Germinal center (tissue), 1 donor: ENCODE measurements around the gene SPATA18.
A peak's percentile ranks its signal among the peaks of the same experiment; 100 is the strongest.
"Not testable (repeated sequence)": the region's sequence is repeated elsewhere in the genome, so short reads cannot be mapped to it uniquely, and the experiment has no call there.

Experiments used
- DNase-seq: peaks from one replicate; pipeline ENCODE4 v3.0.0; 2012; ENCODE audit warnings: mixed read lengths, low spot score

The SPATA18 gene

DNA sequence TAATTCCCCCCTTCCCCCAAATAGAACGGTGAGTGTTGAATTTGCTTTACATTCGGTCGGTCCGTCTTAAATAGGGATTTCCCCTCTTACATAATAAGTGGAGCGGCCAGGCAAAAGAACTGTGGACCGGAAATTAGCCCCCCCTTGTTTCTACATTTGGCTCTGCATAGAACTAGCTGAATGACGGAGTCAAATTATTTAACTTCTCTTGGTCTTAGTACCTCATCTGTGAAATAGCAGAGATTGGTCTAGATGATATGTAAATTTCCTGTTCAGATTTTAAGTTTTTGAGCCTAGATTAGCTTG lies 1.3 kb downstream of the SPATA18 start:
- peak; percentile 50 for DNase-seq

DNA sequence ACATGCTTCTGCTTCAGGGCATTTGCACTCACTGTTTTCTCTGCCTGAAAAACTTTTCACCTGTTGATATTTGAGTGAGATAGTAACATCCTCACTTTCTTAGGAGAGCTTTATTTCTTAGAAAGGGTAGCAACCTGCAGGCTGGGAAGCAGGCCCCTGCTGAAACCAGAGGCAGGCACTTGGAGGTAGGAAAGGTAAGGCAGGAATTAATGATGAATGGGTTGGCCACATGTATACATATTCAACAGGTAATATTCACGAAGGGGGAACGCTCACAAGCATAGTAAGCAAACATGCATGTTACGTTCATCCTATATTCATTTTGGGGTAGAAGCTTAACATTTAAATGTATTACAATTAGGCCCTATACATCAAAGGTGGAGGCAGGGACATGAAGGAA lies 3.1 kb downstream of the SPATA18 start:
- DNase-seq = no peak

DNA sequence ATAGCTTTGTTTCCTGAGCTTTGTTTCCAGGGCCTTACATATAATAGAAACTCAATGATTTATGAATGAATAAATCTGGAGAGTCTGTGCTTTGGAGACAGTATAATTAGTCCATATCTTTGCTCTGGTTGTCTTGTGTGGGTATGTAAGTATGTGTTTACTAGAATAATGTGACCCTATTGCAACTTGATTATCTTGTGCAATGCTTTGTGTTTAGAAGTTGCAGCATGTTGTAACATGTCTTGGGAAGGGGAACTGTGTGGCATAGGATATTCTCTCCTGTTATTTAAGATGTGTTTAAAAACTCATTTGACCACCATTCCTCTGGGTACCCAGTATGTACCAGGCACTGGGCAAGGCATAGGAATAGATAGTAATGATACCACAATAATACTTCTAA lies 6.1 kb downstream of the SPATA18 start:
- DNase-seq = no peak

DNA sequence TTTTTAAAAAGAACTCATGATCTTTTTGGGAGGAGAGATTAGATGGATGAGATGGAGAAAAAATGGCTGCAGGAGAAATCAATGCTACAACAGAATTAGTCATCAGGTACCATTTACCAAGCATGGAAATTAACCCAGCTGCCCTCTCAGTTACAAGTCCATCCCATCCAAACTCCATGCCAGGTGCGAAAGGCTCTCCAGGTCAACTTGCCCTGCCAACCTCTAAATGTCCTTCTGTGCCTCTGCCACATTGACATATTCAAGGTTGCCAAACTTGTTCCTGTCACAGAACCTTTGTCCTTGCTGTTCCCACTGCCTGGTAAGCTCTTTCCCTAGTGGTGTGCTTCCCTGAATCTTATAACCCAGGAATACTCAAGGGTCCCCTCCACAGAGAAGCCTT lies 7.2 kb downstream of the SPATA18 start:
- DNase-seq = no peak

DNA sequence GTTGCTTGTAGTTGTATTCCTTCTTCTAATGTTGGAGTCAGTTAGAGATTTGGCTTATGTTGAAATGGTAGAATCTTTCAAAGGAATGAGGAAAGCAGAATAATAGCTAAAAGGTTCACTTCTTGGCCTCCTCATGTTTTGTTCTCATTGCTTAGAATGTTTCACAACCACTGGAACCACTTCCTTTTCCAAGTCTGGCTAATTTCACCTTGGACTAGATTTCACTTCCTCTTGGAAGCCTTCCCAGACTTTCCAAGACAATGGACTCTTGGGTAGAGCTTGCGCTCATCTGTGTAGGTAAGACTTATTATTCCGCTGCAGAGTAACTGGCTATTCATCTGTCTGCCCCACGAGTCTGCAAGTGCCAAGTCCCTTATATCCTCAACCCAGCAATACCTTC lies 8.3 kb downstream of the SPATA18 start:
- DNase-seq = no peak

DNA sequence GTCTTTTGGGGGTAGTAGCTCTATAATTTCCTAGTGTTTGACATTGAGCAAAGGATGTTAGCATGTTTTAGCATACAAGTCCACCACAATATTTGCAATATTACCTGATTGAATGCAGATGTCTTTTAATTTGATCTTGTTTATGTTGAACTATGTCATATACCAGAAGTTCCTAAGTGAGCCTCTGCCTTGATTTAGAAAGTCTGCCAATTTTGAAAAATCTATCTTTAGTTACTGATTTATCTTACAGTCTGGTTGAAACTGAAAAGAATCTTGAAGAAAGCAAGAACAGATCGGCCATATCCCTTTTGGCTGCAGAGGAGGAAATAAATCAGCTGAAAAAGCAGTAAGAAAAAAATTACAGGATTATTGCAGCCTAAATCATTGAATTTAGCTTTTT lies 18.5 kb downstream of the SPATA18 start:
- no peak for DNase-seq

DNA sequence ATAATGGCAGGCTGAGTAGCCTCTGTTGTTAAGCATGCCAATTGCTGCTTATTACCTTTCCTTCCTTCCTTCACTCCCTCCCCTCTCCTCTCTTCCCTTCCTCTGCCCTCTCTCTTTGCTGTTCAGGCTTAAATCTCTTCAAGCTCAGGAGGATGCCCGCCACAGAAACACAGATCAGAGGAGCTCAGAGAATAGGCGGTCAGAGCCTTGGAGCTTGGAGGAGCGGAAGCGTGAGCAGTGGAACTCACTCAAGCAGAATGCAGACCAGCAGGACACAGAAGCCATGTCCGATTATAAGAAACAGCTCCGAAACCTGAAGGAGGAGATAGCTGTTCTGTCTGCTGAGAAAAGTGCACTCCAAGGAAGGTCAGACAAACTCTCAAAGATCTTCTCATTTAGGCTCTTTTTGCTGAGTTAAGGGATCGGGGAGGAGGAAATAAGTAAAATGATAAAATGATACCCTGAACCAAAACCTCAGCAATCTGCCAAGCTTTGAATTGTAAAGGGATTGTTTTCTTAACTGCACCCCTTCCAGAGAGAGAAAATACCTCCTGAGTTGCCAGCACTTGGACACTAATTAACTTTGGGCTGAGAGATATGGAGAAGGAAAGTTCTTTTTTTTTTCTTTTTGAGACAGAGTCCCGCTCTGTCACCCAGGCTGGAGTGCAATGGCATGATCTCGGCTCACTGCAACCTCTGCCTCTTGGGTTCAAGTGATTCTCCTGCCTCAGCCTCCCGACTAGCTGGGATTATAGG lies 20.9 kb downstream of the SPATA18 start:
- no peak for DNase-seq

DNA sequence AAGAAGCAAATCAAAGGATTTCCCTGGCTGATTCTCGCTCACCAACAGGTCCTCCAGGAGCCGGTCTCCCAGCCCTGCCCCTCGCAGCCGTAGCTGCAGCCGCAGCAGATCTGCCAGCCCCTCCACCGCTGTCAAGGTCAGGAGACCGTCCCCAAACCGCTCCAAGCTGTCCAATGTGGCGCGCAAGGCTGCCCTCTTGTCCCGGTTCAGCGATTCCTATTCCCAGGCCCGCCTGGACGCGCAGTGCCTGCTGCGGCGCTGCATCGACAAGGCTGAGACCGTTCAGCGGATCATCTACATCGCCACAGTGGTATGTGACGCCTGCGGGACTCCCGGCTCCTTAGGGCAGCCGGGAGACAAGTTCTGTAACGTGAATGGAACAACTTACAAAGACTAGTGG lies 25.6 kb downstream of the SPATA18 start:
- no peak for DNase-seq

DNA sequence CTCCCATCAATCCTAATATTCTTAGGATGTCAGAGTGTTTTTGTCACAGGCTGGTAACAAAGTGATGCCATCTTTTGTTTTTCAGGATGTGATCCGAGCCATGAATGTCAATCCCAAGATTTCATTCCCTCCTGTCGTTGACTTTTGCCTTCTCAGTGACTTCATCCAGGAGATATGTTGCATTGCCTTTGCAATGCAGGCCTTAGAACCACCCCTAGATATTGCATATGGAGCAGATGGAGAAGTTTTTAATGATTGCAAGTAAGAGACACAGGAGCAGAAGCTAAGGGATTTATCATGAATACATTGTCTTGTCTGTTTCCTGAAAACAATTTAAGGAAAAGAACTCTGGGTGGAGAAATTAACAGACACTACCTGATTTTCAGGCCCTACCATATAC lies 28.6 kb downstream of the SPATA18 start:
- DNase-seq = no peak

DNA sequence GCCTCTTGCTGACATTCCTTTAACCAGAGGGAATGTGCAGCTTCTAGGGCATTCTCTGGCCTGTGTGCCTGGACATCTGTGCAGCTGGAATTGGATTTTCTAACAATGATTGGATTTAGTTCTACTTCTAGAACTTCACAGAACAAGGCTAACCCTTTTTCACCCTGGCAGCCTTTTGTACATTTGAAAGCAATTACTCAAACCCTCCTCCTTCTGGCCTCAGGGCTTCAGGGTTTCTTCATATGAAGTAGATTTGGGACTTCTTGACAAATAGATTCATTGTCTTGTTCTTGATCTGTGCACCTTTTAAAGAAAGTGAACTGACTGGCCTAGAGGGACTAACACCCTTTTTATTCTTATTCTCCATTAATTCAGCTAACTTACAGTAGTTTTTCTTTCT lies 30.1 kb downstream of the SPATA18 start:
- no peak for DNase-seq

DNA sequence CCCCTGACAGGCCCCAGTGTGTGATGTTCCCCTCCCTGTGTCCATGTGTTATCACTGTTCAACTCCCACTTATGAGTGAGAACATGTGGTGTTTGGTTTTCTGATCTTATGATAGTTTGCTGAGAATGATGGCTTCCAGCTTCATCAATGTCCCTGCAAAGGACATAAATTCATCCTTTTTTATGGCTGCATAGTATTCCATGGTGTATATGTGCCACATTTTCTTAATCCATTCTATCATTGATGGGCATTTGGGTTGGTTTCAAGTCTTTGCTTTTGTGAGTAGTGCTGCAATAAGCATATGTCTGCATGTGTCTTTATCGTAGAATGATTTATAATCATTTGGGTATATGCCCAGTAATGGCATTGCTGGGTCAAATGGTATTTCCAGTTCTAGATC lies 35.3 kb downstream of the SPATA18 start:
- not testable (repeated sequence) for DNase-seq

DNA sequence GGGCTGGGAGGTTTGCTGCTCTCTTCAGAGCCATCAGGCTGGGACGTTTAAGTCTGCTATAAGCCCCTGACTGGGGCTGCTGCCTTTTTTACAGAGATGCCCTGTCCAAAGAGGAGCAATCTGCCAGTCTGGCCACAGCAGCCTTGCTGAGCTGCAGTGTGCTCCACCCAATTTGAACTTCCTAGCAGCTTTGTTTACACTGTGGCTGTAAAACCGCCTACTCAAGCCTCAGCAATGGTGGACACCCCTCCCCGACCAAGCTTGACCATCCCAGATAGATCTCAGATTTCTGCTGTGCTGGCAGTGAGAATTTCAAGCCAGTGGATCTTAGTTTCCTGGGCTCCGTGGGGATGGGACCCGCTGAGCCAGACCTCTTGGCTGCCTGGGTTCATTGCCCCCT lies 40.7 kb downstream of the SPATA18 start:
- no peak for DNase-seq

DNA sequence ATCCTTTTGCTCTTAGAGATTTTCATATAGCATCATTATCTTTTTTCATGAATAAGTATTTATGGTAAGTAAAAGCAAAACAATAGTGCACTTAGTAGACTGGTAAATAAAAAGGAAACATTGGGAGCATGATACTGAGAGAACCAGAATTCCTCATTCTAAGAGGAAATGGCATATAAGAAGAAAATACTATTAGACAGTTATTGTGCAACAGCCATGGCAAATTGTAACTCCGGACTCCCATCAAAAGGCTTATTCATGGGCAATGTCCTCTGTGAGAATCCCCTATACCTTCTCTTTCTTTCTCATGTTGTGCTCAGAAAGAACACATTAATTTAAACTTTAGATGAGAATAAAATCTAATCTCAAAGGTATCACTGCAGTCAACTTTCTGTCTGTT lies 42.4 kb downstream of the SPATA18 start:
- DNase-seq = no peak

DNA sequence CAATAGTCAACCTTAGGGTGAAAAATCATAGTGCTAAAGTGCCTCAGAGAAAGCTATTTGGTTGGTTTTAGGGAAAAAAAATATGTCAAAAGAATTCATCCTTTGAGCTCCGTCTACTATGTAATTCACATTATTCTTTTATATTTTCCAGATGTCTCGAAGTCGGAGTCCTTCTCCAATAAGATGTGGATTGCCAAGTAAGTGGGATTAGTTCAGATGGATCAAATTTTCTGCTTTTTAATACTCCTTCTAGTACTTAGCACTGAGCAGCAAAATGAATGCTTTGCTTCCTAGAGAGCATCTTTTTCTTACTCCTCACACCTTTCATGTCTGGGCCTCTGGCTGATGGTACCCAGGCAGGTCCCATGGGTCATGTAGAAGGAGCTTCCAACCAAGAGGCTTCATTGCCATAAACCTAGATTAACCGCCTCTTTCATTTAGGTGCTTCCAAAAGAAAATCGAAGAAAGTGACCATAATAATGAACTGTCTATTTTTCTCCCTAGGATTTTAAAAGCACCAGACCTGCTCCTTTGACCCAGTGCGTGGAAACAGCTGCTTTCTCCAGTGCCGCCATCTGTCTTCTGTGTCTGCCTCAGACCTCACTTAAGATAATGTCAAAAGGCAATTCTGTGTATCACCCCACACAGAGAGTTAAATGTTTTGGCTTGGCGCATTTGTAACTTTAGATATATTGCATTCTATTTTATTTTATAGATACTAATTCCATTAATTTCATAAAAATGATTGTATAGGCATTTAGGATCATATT lies 43.5 kb downstream of the SPATA18 start:
- no peak for DNase-seq

DNA sequence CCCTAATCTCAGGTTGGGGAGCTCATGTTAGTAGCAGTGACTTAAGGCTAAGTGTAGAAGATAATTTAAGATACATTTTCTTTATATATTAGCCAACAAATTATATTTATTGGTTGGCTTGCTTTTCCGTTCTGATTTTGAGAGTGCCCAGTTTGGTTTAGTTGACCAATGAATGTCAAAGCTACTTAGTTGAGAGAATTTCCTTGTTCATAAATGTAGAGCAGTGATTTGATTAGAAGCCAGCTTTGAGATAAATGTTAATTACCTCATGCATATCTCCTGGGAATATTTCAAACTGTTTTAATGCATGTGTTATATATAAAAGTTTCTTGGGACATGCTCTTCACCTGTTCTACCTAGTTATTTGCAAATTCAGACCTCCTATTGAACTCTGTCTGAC lies 44.3 kb downstream of the SPATA18 start:
- no peak for DNase-seq

DNA sequence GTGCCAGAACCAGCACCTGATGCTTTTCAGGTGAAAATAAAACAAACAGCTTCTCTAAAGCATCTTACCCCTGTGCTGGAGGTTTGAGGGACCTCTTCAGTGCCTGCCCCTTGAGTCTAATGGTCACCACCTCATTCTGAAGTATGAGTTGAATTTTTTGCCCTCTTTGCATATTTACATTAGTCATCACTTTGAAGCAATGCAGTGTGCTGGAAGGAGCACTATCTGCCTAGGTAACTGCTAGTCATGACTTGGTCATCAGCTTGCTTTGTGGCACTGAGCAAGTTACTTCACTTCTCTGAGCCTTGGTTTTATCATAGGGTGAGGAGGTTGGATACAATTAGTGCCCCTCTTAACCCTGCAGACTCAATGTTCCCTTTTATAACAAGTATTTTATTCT lies 44.9 kb downstream of the SPATA18 start:
- DNase-seq = no peak

DNA sequence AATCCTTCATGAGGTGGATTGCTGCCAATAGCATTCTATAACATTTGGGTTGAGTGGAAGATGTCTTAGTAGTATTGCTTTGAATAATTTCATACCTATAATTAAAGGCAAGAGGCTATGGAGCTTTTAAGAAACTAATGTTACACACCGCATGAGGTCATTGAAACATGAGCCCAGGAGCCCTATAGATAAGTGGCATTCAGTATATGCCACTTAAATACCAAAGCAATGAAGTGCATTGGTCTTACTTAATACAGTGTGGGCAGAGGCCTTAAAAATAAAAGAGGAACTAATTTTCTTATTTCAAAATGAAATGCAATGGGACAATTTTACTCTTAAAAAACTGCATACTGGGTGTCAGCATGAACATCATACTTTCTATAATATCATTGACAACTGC lies 47.5 kb downstream of the SPATA18 start:
- no peak for DNase-seq

DNA sequence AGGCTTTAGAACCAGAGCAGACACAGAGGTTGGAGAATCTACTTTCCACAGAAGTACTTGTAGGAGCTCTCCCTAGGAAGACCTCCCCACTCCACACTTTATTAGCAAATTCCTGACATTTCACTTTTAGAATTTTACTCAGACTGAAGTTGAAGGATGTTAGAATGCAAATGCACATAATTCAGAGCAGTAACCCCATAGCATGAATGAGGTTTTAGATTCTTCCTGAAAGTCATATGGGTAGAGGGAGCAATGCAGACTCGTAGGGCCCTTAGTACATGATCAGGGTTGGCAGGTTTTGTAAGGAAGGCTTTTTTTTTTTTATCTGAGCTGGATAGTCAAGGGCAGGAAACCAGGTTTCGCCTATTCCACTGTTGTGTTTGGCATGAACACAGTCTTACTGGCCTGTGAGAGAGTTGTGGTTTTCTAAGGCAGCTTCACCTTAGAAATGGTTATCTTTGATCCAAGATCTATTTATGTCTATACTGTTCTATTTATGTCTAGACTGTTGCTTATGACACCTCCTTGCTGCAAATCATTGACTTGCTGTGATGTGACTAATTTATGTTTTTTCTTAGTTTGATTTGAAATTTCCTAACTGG lies 48.9 kb downstream of the SPATA18 start:
- DNase-seq = no peak

DNA sequence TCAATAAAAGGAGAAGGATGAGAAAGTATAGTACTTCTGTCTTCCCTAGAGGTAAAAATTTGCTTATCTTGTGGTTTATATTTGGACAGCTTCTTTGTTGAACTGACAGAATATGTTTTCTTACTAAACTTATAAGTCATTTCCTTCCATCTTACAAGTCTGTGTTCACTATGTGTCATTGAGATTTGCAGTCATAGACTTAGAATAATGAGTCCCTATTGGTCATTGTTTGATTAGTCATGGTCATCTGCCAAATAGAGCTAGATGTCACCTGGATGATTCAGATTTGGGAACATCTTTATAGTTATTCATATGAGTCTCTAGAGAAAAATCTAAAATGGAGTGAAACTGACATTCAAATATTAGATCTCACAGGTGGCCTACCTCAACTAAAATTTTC lies 51.5 kb downstream of the SPATA18 start:
- DNase-seq = no peak

DNA sequence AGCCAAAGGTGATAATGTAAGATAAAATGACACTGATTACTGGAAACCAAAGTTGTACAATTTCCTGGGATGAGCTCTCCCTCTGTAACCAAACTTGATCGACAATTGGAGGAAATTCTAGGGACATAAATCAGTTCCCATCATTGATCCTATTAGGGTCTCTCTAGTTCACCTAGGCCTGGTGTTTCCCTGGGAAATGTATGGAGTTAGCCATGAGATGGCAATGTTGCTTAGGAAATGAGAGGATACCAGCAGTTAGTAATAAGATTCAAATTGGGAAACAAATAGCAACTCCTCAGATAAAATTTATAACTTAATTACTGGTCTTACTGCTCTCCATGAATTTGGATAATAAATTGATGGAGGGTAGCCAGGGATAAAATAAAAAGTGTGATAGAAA lies 52.2 kb downstream of the SPATA18 start:
- no peak for DNase-seq

DNA sequence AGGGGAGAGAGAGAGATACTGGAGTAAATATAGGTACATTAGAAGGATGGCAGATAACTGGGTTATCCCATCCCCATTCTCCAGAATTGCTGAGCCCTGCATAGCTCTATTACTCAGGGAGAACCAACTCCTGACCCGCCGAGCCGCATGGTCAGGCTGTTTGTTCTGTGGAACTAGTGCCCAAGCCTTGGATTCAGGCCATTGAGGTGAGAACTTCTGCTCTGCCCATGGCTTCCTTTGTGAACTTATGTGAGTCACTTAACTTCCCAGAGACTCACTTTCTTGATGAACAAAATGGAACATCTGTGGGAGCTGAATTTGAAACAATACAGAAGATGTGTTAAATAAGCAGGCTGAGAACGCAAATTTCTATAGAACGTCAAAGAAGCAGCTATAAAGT lies 54.2 kb downstream of the SPATA18 start:
- no peak for DNase-seq

DNA sequence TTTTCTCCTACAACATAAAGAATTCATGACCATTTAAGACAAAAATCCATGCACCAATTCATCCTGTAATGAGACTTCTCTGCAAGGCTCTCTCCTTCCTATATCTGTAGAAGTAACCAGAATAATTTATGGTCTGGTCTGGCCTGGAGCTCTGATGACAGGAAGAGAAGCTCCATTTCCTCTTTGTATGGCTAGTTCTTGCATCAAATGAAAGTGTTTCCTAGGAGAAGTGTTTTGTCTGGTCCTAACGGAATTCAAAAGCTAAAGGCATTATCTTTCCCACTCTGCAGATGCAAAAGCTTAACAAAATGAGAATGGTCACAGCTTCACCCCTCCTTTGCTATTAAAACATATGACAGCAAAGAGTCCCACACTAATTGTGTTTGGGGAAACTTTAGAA lies 55.1 kb downstream of the SPATA18 start:
- no peak for DNase-seq

DNA sequence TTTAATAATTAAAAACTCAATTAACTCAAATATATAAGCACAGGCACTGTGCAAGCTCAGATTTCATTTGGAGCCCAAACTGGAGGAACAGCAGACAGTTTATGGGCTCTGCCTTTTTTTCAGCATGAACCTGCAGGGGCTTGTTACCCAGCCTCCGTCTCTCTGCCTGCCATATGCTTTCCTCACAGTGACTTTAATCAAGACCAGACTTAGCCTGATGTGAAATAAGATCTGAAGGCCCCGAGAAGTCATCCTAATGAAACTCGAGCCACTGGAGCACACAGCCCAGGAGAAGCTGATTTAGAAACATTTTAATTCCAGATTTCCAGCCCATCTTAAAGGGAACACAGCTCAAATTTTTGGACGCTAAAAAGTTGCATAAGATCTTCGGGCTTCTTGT lies 55.6 kb downstream of the SPATA18 start:
- no peak for DNase-seq

DNA sequence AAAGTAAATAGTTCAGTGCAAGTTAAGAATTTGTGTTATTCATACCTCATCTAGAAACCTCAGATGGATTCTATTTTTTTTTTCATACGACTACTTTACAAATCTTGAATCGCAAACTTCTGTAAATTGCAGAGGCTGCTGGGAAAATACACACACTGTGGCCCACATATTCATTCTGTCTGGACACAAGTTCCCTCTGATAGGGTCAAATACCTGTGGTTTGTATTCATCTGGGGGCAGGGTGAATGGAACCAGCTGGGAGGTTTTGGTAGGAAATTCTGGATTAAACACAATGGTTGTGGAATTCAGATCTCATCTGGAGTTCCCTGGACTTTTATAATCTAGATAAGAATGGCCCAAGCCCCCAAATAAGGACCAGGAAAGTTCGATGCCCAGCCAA lies 56.2 kb downstream of the SPATA18 start:
- DNase-seq = no peak
